ENCODE data around the gene ISG20L2. TPM values are rescaled to one million over a fixed set of nuclear protein-coding genes. Genes with fewer than 3 reads are reported as not detected.

ISG20L2 gene
- total and polyA plus RNA-seq, 7 donors = 12.0 to 23.4 (median 17.0) TPM

DNA sequence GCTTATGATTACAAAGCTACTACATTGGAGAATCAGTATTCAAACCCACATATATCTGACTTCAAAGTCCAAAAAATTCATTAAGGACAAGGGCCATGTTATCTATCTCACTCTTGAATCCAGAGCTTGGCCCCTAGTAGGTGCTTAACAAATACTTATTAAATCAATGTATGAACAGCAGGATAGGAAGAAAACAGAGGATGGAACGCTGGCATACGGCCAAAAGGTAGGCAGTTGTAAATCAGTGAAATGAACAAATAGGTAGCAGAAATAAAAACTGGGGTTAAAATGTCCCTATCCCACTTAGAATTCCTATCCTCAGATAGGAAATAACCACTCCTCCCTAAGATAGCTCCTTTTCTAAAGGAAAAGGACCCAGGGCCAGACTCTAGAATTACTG, 10.3 kb upstream of the ISG20L2 start:
- 78 to 89% methylated on average over 2 of the region's 2 CpGs for WGBS, 2 donors
- no peak for DNase-seq
- H3K27me3 ChIP-seq = no peaks in the 10 kb centered on the region
- H3K9me3 ChIP-seq = no peaks in the 10 kb centered on the region
- peaks cover 22 to 61% (median 24%) of the 10 kb centered on the region in 4 donors for H3K36me3 ChIP-seq
- no peak for TF ChIP-seq POLR2AphosphoS5 (IDR thresholded peaks at IDR 0.05)
- TF ChIP-seq EP300 (IDR thresholded peaks at IDR 0.05) = no peak
- no peak for TF ChIP-seq POLR2A (IDR thresholded peaks at IDR 0.05)
- TF ChIP-seq, protein P1, sequence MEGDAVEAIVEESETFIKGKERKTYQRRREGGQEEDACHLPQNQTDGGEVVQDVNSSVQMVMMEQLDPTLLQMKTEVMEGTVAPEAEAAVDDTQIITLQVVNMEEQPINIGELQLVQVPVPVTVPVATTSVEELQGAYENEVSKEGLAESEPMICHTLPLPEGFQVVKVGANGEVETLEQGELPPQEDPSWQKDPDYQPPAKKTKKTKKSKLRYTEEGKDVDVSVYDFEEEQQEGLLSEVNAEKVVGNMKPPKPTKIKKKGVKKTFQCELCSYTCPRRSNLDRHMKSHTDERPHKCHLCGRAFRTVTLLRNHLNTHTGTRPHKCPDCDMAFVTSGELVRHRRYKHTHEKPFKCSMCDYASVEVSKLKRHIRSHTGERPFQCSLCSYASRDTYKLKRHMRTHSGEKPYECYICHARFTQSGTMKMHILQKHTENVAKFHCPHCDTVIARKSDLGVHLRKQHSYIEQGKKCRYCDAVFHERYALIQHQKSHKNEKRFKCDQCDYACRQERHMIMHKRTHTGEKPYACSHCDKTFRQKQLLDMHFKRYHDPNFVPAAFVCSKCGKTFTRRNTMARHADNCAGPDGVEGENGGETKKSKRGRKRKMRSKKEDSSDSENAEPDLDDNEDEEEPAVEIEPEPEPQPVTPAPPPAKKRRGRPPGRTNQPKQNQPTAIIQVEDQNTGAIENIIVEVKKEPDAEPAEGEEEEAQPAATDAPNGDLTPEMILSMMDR (IDR thresholded peaks at IDR 0.05) = no peak
- no peak overlapping the region for H3K27ac ChIP-seq
- no peak overlapping the region for H3K4me3 ChIP-seq
- intact Hi-C loops (cut with DNase I) = no loop called here
- H3K4me1 ChIP-seq = peaks cover 0 to 19% (median 17%) of the 10 kb centered on the region in 4 donors

DNA sequence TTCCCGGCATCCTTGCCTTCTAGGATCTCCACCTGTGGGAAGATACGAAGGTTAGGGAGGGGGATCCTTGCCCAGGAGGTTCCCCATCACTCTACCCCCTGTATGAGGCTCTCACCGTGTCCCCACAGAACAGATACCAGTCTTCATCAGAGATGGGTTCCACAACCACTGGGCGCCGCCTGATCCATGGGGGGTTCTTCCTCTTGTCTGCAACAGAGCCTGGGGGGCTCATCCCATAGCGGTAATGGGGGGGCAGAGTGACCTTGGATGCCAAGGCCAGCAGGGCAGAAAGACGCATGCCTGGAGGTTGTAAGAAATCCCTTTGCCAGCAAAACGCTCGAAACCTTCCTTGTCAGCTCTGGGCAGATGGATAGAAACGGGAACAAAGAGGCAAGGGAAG, 9.8 kb upstream of the ISG20L2 start:
- no peak overlapping the region for H3K4me3 ChIP-seq
- intact Hi-C loops (cut with DNase I) = no loop called here
- TF ChIP-seq, protein P1 (IDR thresholded peaks at IDR 0.05) = no peak
- TF ChIP-seq EP300 (IDR thresholded peaks at IDR 0.05) (no peak), POLR2A (IDR thresholded peaks at IDR 0.05) (no peak), POLR2AphosphoS5 (IDR thresholded peaks at IDR 0.05) (no peak)
- H3K27me3 ChIP-seq = no peaks in the 10 kb centered on the region
- no peak for DNase-seq
- 88 to 94% methylated on average over 10 of the region's 10 CpGs for WGBS, 2 donors
- H3K4me1 ChIP-seq = peaks cover 0 to 19% (median 17%) of the 10 kb centered on the region in 4 donors
- no peaks in the 10 kb centered on the region for H3K9me3 ChIP-seq
- H3K27ac ChIP-seq = no peak overlapping the region
- peaks cover 18 to 61% (median 20%) of the 10 kb centered on the region in 4 donors for H3K36me3 ChIP-seq

DNA sequence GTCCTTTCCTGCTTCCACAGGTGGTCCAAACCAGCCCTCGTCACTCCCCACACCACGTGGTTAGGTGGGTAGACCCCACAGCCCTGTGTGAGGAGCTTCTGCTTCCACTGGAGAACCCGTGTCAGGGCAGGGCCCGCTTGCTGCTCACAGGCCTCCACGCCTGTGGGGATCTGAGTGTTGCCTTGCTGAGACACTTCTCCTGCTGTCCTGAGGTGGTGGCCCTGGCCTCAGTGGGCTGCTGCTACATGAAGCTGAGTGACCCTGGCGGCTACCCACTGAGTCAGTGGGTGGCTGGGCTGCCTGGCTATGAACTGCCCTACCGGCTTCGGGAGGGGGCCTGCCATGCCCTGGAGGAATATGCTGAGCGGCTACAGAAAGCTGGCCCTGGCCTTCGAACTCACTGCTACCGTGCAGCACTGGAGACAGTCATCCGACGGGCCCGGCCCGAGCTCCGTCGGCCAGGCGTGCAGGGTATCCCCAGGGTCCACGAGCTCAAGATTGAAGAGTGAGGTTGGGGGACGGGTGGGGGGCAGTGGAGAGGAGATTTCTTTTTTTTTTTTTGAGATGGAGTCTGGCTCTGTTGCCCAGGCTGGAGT, 5.5 kb upstream of the ISG20L2 start:
- WGBS, 2 donors = 95% methylated on average over 20 of the region's 20 CpGs
- peaks cover 0 to 66% (median 13%) of the 10 kb centered on the region in 4 donors for H3K36me3 ChIP-seq
- TF ChIP-seq POLR2A (IDR thresholded peaks at IDR 0.05) = no peak
- TF ChIP-seq POLR2AphosphoS5 (IDR thresholded peaks at IDR 0.05) = no peak
- TF ChIP-seq, protein P1 (IDR thresholded peaks at IDR 0.05) = no peak
- no peak for TF ChIP-seq EP300 (IDR thresholded peaks at IDR 0.05)
- H3K4me1 ChIP-seq = peaks cover 0 to 10% (median 9%) of the 10 kb centered on the region in 4 donors
- intact Hi-C loops (cut with DNase I) = no loop called here
- H3K27me3 ChIP-seq = no peaks in the 10 kb centered on the region
- no peaks in the 10 kb centered on the region for H3K9me3 ChIP-seq
- H3K27ac ChIP-seq = no peak overlapping the region
- H3K4me3 ChIP-seq = no peak overlapping the region
- no peak for DNase-seq

DNA sequence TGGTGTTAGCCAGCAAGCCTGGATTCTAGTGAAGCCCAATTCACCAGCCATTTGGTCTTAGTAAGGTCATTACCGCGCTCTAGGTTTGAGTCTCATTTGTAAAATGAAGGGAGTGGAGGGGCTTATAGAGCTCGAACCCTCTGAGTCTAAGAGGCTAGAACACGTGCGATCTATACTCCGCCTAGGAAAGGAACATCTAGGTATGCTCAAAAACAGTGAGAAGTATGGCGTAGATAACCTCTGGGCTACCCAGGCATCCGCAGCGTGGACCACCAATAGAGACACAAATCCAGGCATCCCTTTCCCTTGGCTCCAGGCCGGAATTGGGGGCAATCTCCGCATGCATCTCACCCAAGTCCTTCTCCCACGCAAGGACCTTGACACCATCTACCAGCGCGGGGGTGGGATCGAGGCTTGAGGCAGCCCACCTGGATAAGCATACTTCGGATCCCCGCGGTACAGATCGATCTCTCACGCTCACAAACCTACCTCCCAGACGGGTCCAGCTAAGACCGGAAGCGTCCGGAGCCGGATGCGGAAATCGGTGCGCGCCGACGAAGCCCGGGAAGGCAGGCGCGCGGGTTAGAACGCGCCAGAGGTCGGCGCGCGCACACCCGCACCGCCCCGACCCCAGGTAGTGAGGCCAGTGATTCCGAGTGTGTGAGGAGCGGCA, 504 bp downstream of the ISG20L2 start, which contains the start of gene METTL25B:
TSS of gene METTL25B (plus strand) at position 544 of the 673 bp plus-strand sequence. CDS start 636 bp downstream, outside the sequence.
- H3K4me3 ChIP-seq = peak within 1 kb of the TSS; percentile 62 to 90 (median 72)
- TF ChIP-seq POLR2AphosphoS5 (IDR thresholded peaks at IDR 0.05) (peak in 3 of 4 donors; percentile 45 to 84 (median 80)), POLR2A (IDR thresholded peaks at IDR 0.05) (no peak)
- 0 to 1% methylated on average over 46 of the region's 46 CpGs for WGBS, 2 donors
- peak within 1 kb of the TSS; percentile 93 to 99 (median 96) for H3K27ac ChIP-seq
- no peaks in the 10 kb centered on the region for H3K9me3 ChIP-seq
- peaks cover 0 to 48% (median 46%) of the 10 kb centered on the region in 4 donors for H3K4me1 ChIP-seq
- no peaks in the 10 kb centered on the region for H3K27me3 ChIP-seq
- H3K36me3 ChIP-seq = peaks cover 15 to 41% (median 16%) of the 10 kb centered on the region in 4 donors
- DNase-seq = peak; percentile 91
- intact Hi-C loops (cut with DNase I) = loop anchor here (2.0 to 10.0 kb wide), 3 partner anchors 21 to 137 kb away; partner anchors contain the start of genes NTRK1 and PRCC

DNA sequence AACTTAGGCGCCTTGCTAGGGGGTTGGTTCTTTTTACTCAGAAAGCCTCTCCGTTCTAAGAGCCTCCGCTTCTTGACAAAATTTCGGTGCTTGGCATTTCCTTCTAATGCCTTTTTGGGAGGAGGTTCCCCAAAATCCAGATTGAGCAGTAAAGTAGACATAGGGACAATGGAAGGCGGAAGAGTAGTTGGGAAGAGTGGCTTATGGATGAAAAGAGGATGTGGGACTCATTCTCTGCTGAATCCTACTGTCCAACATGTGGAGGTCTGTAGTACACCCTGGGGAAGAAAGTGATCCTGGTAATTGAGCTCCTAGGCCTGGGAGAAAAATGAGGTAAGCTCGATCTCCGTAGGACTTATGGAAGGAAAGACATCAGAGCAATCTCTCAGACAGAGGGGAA, 1.1 kb downstream of the ISG20L2 start:
- TF ChIP-seq EP300 (IDR thresholded peaks at IDR 0.05) = no peak
- intact Hi-C loops (cut with DNase I) = loop anchor here (2.0 to 10.0 kb wide), 3 partner anchors 21 to 137 kb away; partner anchors contain the start of genes NTRK1 and PRCC
- H3K36me3 ChIP-seq = peaks cover 11 to 41% (median 22%) of the 10 kb centered on the region in 4 donors
- no peak for DNase-seq
- H3K27ac ChIP-seq = peak overlapping the region; percentile 93 to 99 (median 96)
- no peaks in the 10 kb centered on the region for H3K27me3 ChIP-seq
- peaks cover 0 to 48% (median 46%) of the 10 kb centered on the region in 4 donors for H3K4me1 ChIP-seq
- H3K9me3 ChIP-seq = no peaks in the 10 kb centered on the region
- 46 to 47% methylated on average over 7 of the region's 7 CpGs for WGBS, 2 donors
- peak overlapping the region; percentile 62 to 90 (median 72) for H3K4me3 ChIP-seq
